GM13976 (cell line): Measurements from ENCODE around the gene PLXDC1.

ENCODE experiments used
- DNase-seq: peaks from one replicate; pipeline ENCODE4 v3.0.0; 2012; ENCODE audit warnings: low spot score
- in situ Hi-C: fragments of 300-500 bp; cut with MboI; formaldehyde crosslinking; loops from one replicate; pipeline ENCODE4 v1.12.0; 2022; ENCODE audit warnings: low sequenced_read_pairs, mixed read lengths, inconsistent platforms; ENCODE audit not compliant: unreplicated experiment
- TF ChIP-seq, protein P1 (sequence below): IDR thresholded peaks from 2 replicates; pipeline ENCODE4 v1.5.1; 2012; ENCODE audit warnings: borderline replicate concordance, mild to moderate bottlenecking; ENCODE audit not compliant: insufficient read depth; ENCODE audit errors: extremely low read depth, missing control alignments, control extremely low read depth

The PLXDC1 gene

DNA sequence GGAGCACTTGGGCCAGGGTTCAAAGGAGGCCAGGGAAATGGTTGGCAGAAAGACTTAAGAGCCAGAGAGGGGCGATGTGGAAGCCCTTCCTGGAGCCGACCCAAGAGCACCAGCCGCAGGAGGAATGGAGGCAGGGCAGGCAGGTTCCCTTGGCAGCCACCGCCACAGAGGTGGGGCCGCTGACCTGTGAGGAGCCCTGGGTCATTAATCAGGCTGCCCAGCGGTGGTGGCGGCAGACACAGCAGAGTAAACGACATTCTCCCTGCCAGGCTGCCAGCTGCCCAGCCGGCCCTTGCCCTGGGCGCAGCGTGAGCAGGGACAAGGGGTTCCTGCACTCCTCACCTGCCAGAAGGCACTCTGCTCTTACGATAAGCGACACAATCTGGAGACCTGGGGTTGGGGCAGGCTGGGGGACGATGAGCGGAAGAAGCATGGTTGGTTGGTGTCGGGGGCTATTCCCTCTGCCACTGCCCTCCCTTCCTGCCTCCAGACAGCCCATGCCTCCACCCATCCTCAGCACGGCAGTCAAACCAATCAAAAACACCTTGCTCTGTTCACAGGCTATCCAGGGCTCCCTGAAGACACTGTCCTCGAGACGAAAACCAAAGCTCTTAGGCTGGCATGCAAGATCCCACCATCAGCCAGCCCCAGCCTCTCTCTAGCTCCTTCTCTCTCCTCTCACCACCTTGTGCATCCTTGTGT lies 40.9 kb downstream of the PLXDC1 start:
- in situ Hi-C loops: no loop called here
- no peak for DNase-seq
- TF ChIP-seq, protein P1, sequence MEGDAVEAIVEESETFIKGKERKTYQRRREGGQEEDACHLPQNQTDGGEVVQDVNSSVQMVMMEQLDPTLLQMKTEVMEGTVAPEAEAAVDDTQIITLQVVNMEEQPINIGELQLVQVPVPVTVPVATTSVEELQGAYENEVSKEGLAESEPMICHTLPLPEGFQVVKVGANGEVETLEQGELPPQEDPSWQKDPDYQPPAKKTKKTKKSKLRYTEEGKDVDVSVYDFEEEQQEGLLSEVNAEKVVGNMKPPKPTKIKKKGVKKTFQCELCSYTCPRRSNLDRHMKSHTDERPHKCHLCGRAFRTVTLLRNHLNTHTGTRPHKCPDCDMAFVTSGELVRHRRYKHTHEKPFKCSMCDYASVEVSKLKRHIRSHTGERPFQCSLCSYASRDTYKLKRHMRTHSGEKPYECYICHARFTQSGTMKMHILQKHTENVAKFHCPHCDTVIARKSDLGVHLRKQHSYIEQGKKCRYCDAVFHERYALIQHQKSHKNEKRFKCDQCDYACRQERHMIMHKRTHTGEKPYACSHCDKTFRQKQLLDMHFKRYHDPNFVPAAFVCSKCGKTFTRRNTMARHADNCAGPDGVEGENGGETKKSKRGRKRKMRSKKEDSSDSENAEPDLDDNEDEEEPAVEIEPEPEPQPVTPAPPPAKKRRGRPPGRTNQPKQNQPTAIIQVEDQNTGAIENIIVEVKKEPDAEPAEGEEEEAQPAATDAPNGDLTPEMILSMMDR: no peak

DNA sequence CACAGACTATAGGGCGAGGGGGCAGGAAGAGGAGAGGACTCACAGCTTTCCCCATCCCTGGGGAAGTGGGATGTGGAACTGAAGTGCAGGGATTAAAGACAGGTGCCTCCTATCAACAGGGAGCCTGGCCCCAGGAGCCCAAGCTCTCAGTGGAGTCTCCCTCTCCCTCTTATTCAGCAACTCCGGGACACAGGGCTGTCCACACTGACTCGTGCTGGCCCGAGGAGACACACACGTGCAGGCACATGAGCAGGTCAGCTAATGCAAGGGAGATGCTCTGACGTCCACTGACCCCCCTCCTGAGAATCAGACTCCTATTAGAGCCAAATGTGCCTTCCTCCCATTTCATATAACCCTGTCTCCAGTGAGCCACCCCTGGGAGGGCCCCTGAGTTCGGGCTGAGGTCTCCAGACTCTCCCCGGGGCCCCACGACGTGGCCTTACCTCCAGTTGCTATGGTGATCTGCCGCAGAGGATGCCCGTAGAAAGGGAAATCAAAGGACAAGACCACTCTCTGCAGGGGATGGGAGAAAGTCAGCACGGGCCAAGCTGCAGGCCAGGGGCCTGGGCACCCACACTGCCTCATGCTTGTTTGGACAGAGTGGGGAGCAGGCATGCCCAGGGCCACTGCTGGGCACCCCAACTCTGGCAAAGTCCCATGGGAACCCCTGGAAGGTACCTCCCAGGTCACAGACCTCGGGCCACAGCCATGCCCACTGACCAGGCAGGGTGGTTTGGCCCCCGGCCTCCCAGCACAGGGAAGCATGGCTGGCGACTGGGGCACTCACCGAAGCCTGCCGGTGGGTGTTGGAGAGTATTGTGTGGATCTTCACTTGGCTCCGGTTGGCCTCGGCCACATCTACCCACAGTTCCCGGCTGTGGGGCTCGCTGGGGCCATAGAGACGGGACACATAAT lies 42.7 kb downstream of the PLXDC1 start:
- in situ Hi-C loops: no loop called here
- no peak for DNase-seq
- TF ChIP-seq, protein P1: no peak

DNA sequence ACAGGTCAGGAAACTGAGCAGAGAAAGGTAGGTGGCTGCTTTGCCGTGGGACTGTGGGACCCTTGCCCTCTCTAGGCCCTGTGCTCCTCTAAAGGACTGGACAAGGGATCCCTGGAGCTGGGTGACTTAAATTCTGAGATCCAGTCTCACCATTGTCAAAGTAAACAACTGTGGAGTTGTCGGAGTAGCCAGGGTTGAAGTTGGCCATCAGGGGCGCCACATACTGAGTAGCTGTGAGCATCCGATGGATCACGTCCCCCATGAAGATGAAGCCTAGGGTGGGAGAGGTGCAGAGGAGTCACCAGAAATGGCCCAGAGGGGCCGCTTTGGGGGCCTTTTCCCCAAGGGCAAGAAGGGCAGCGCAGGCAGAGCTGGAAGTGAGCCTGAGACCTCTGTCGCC lies 43.5 kb downstream of the PLXDC1 start:
- in situ Hi-C loops: no loop called here
- DNase-seq: no peak

DNA sequence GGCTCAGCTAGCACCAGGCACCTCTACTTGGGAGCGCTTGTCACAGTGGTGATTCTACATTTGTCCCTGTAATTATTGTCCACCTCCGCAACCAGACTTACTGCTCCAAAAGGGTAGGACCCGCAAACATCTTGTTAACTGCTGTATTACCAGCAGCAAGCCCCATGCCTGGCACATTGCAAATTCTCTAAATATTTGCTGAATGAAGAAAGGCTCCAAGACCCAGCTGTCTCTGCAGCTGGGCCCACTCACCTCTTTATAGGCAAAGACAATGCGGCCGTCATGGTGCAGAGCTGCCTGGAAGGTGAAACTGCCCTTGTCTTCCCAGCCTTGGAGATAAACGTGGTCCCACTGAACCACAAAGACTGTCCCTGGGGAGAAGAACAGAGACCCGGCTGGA lies 44.3 kb downstream of the PLXDC1 start:
- no peak for DNase-seq
- TF ChIP-seq, protein P1: no peak
- in situ Hi-C loops: no loop called here

More for the DNA sequence above, 43.5 kb downstream of the PLXDC1 start:
- TF ChIP-seq, protein P1: no peak

DNA sequence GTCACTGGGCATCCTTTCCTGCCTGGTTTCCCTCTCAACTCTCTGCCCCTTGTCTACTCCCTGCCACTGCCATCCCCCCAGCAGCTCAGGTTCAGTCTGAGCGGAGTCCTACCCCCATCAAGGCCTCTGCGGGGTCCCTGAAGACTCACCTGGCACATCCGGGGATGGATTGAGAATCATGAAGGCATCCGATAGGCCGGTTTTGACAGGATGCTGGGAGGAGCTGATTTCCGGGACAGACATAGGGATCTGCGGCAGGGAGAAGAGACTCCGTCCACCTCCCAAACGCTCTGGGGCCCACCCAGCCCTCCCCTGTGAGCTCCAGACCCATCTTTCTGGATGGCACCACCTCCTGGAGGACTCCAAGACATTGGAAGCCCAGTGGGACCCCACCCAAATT lies 45.7 kb downstream of the PLXDC1 start:
- no peak for DNase-seq
- TF ChIP-seq, protein P1: no peak
- in situ Hi-C loops: no loop called here

DNA sequence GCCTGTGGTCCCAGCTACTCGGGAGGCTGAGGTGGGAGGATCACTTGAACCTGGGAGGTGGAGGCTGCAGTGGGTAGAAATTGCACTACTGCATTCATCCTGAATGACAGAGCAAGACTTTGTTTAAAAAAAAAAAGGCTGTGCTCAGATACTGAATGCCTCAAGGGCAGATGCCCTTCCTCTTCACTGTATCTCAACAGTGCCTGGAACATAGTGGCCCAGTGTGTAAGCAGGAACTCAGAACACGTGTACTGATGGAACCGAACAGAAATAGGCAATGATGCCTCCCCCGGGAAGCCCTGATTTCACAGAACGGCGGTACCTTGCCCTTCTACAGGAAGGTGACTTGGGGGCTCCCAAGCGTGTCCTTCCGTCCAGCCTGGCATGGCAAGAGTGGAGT lies 46.8 kb downstream of the PLXDC1 start:
- no peak for DNase-seq
- in situ Hi-C loops: no loop called here
- TF ChIP-seq, protein P1: no peak
